Erythroblast (primary cell): ENCODE measurements around the gene KANTR.

Source experiments
- GATA1 ChIP-seq: IDR thresholded peaks from 2 replicates; pipeline ENCODE4 v1.6.1; 2011; ENCODE audit warnings: low read depth, mild to moderate bottlenecking, control low read depth, low read length, moderate library complexity
- POLR2A ChIP-seq: IDR thresholded peaks from 2 replicates; pipeline ENCODE4 v1.6.1; 2011; ENCODE audit warnings: mild to moderate bottlenecking, low read length

DNA sequence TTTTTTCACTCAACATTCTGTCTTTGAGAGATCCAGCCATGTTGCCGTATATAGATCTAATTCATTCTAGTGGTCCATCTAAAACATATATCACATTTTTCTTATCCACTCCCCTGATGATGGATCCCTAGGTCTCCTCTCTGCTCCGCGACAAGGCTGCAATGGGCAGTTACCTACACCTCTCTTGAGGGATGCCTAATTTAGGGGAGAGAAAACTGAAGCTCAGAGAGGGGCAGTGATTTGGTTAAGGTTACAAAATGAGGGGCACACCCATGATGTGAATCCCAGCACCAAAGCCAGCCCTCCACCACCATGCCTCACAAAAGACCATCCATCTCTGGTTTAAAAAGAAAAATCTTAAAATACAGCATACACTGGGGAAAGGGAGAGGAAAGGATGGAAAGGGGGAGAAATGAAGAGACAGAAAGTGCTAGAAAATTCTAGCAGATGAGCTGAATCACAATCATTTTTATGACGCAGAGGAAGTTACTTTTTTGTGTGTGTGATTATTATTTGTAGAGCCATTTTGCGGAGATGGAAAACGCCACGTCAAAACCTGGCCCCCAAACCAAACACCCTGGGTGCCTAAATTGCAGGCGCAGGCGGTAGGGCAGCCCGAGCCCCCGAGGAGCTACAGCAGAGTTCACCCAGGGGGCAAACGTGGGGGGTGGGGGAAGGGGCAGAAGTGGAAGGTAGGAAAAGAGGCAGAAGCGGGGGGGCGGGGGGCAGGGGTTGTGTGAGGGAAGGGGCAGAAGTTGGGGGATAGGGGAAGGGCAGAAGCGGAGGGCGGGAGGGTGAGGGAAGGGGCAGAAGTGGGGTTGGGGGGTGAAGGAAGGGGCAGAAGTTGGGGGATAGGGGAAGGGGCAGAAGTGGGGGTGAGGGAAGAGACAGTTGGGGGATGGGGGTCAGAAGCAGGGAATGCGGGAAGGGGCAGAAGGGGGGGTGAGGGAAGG is 13.0 kb upstream of the KANTR start:
- TF ChIP-seq POLR2A (no peak), GATA1 (no peak)
